Measurements from ENCODE around the gene PKMYT1. TPM values are rescaled to one million over a fixed set of nuclear protein-coding genes. Genes with fewer than 3 reads are reported as not detected.

PKMYT1 gene
- total RNA-seq, 1 donor from 2014 or later = 2.1 TPM

DNA sequence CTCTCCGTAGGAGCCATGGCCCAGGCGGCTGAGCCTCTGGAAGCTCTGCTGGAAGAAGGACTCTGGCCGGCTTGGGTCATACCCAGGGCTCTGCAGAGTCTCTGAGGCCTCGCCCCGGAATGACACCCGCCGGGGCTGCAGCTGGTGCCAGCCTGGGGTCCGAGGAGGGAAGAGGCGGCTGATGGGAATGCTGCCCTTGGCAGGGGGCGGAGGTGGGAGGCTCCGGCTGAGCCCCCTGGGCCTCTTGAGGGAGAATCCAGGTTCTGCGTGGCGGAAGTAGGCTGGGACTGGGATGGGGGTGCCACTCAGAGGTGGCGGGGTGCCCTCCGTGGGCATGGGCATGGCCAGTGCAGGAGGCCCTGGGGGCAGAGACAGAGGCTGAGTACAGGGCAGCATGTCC, 3.6 kb downstream of the PKMYT1 start:
- Histone ChIP-seq H3K27ac (ENCODE audit: low read depth, low read length) (no peak overlapping the region), H3K9ac (ENCODE audit: low read depth in 1 of 3, low read length in 3 of 3) (no peak overlapping the region), H3K4me3 (ENCODE audit: low read length in 3 of 3) (no peak overlapping the region), H3K27me3 (ENCODE audit: control insufficient read depth in 3 of 3, insufficient read depth in 3 of 3, low read length in 3 of 3) (peaks cover 5 to 10% (median 7%) of the 10 kb centered on the region in 3 donors), H3K36me3 (ENCODE audit: control insufficient read depth in 3 of 3, insufficient read depth in 3 of 3, low read length in 3 of 3) (peaks cover 0 to 7% (median 4%) of the 10 kb centered on the region in 3 donors), H3K9me3 (ENCODE audit: control insufficient read depth in 3 of 3, low read length in 3 of 3) (no peaks in the 10 kb centered on the region), H3K4me1 (ENCODE audit: control insufficient read depth in 3 of 3, insufficient read depth in 3 of 3, low read length in 3 of 3) (peaks cover 12 to 29% (median 19%) of the 10 kb centered on the region in 3 donors)

DNA sequence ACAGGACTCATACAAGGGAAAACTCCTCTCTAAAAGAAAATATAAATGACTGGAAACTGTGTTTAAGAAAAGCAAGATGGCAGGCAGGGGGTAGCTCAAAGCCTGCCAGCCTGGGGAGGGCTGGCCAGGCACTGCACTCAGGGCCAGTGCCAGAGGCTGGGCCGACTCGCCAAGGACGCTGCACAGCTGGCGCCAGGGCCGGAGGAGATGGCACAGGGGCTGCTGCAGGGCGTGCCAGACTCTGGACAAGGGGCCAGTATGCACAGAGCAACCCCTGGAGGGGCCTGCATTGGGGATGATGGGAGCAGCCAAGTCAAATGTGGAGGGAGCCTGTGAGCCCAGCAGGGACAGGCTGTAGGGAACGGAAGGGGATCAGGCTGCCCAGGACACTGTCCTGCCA, 4.0 kb downstream of the PKMYT1 start:
- Histone ChIP-seq H3K9ac (ENCODE audit: low read depth in 1 of 3, low read length in 3 of 3) (no peak overlapping the region), H3K4me3 (ENCODE audit: low read length in 3 of 3) (no peak overlapping the region), H3K27ac (ENCODE audit: low read depth, low read length) (no peak overlapping the region), H3K27me3 (ENCODE audit: control insufficient read depth in 3 of 3, insufficient read depth in 3 of 3, low read length in 3 of 3) (peaks cover 5 to 10% (median 7%) of the 10 kb centered on the region in 3 donors), H3K9me3 (ENCODE audit: control insufficient read depth in 3 of 3, low read length in 3 of 3) (no peaks in the 10 kb centered on the region), H3K36me3 (ENCODE audit: control insufficient read depth in 3 of 3, insufficient read depth in 3 of 3, low read length in 3 of 3) (peaks cover 0 to 7% (median 4%) of the 10 kb centered on the region in 3 donors), H3K4me1 (ENCODE audit: control insufficient read depth in 3 of 3, insufficient read depth in 3 of 3, low read length in 3 of 3) (peaks cover 12 to 34% (median 20%) of the 10 kb centered on the region in 3 donors)

GRCh38 chr16:2975161-2975795, 5.0 kb downstream of the PKMYT1 start:
- Histone ChIP-seq H3K9me3 (ENCODE audit: control insufficient read depth in 3 of 3, low read length in 3 of 3) (no peaks in the 10 kb centered on the region), H3K9ac (ENCODE audit: low read depth in 1 of 3, low read length in 3 of 3) (no peak overlapping the region), H3K27ac (ENCODE audit: low read depth, low read length) (no peak overlapping the region), H3K36me3 (ENCODE audit: control insufficient read depth in 3 of 3, insufficient read depth in 3 of 3, low read length in 3 of 3) (peaks cover 0 to 7% (median 4%) of the 10 kb centered on the region in 3 donors), H3K27me3 (ENCODE audit: control insufficient read depth in 3 of 3, insufficient read depth in 3 of 3, low read length in 3 of 3) (peaks cover 5 to 10% (median 7%) of the 10 kb centered on the region in 3 donors), H3K4me3 (ENCODE audit: low read length in 3 of 3) (no peak overlapping the region), H3K4me1 (ENCODE audit: control insufficient read depth in 3 of 3, insufficient read depth in 3 of 3, low read length in 3 of 3) (peaks cover 14 to 38% (median 26%) of the 10 kb centered on the region in 3 donors)

- Histone ChIP-seq H3K4me3 (ENCODE audit: low read length in 3 of 3) (no peak overlapping the region), H3K27ac (ENCODE audit: low read depth, low read length) (no peak overlapping the region), H3K9me3 (ENCODE audit: control insufficient read depth in 3 of 3, low read length in 3 of 3) (no peaks in the 10 kb centered on the region), H3K27me3 (ENCODE audit: control insufficient read depth in 3 of 3, insufficient read depth in 3 of 3, low read length in 3 of 3) (peaks cover 2 to 6% (median 3%) of the 10 kb centered on the region in 3 donors), H3K4me1 (ENCODE audit: control insufficient read depth in 3 of 3, insufficient read depth in 3 of 3, low read length in 3 of 3) (peaks cover 15 to 39% (median 28%) of the 10 kb centered on the region in 3 donors), H3K9ac (ENCODE audit: low read depth in 1 of 3, low read length in 3 of 3) (no peak overlapping the region), H3K36me3 (ENCODE audit: control insufficient read depth in 3 of 3, insufficient read depth in 3 of 3, low read length in 3 of 3) (peaks cover 0 to 7% (median 4%) of the 10 kb centered on the region in 3 donors)
These were observed 5.8 kb downstream of the PKMYT1 start for GRCh38 chr16:2974319-2975056.

DNA sequence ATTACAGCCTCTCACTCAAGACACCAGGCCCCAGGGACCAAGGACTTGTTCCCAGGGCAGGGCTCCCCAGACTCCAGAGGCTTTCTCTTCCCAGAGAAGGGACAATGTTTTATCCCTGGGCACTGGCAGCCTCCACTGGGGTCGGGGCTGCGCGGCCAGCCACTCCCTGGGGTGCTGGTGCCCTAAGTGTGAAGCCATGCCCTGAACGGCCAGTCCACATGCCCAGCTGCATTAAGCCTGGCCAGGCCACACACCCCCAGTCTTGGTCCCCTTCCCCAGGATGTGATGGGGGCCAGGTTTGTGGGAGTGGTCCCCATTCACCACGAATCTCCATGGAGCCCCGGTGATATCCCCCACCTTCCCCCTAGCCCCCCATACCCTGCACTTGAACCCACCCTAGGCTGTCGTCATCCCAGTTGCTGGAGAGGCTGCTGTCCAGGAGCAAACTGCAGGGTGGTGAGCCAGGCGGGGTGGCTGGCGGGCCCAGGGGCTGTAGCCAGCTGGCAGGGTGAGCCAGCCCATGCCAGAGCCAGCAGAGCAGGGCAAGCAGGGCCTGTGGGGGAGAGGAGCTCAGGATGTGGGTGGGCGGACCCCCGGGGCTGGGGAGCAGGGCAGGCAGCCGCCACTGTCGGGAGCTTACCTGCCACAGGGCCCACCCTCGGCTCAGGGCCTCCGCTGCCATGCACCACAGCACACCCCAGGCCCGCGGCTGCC, 6.5 kb downstream of the PKMYT1 start:
- H3K27ac ChIP-seq (ENCODE audit: low read depth, low read length) = no peak overlapping the region
- no peaks in the 10 kb centered on the region for H3K9me3 ChIP-seq (ENCODE audit: control insufficient read depth in 3 of 3, low read length in 3 of 3)

DNA sequence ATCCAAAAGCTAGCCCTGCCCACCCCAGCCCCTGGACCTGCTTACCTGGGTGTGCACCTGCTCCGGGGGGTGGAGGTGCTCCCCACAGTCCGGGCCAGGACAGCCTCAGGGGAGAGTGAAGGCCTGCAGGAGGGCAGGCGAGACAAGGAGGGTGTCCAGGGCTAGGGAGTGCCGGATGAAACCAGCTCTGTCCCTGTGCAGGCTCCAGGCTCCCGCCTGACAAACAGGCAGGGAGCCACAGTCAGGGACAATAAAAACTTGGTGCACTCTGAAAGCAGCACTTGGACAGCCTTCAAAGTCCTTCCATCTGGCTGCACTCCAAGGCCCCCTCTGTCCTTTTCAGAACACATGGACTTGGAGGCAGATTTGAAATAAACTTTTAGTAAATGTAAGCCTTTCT, 7.2 kb downstream of the PKMYT1 start:
- peaks cover 24 to 45% (median 36%) of the 10 kb centered on the region in 3 donors for H3K4me1 ChIP-seq (ENCODE audit: control insufficient read depth in 3 of 3, insufficient read depth in 3 of 3, low read length in 3 of 3)
- H3K27ac ChIP-seq (ENCODE audit: low read depth, low read length) = no peak overlapping the region
- H3K27me3 ChIP-seq (ENCODE audit: control insufficient read depth in 3 of 3, insufficient read depth in 3 of 3, low read length in 3 of 3) = peaks cover 8 to 10% (median 9%) of the 10 kb centered on the region in 3 donors
- no peak overlapping the region for H3K4me3 ChIP-seq (ENCODE audit: low read length in 3 of 3)
- peaks cover 0 to 7% (median 4%) of the 10 kb centered on the region in 3 donors for H3K36me3 ChIP-seq (ENCODE audit: control insufficient read depth in 3 of 3, insufficient read depth in 3 of 3, low read length in 3 of 3)
- H3K9ac ChIP-seq (ENCODE audit: low read depth in 1 of 3, low read length in 3 of 3) = no peak overlapping the region
- no peaks in the 10 kb centered on the region for H3K9me3 ChIP-seq (ENCODE audit: control insufficient read depth in 3 of 3, low read length in 3 of 3)

More for the DNA sequence above, 6.5 kb downstream of the PKMYT1 start:
- no peak overlapping the region for H3K9ac ChIP-seq (ENCODE audit: low read depth in 1 of 3, low read length in 3 of 3)
- peaks cover 2 to 3% (median 2%) of the 10 kb centered on the region in 3 donors for H3K27me3 ChIP-seq (ENCODE audit: control insufficient read depth in 3 of 3, insufficient read depth in 3 of 3, low read length in 3 of 3)
- H3K4me3 ChIP-seq (ENCODE audit: low read length in 3 of 3) = no peak overlapping the region
- H3K4me1 ChIP-seq (ENCODE audit: control insufficient read depth in 3 of 3, insufficient read depth in 3 of 3, low read length in 3 of 3) = peaks cover 17 to 41% (median 30%) of the 10 kb centered on the region in 3 donors
- H3K36me3 ChIP-seq (ENCODE audit: control insufficient read depth in 3 of 3, insufficient read depth in 3 of 3, low read length in 3 of 3) = peaks cover 0 to 7% (median 4%) of the 10 kb centered on the region in 3 donors

DNA sequence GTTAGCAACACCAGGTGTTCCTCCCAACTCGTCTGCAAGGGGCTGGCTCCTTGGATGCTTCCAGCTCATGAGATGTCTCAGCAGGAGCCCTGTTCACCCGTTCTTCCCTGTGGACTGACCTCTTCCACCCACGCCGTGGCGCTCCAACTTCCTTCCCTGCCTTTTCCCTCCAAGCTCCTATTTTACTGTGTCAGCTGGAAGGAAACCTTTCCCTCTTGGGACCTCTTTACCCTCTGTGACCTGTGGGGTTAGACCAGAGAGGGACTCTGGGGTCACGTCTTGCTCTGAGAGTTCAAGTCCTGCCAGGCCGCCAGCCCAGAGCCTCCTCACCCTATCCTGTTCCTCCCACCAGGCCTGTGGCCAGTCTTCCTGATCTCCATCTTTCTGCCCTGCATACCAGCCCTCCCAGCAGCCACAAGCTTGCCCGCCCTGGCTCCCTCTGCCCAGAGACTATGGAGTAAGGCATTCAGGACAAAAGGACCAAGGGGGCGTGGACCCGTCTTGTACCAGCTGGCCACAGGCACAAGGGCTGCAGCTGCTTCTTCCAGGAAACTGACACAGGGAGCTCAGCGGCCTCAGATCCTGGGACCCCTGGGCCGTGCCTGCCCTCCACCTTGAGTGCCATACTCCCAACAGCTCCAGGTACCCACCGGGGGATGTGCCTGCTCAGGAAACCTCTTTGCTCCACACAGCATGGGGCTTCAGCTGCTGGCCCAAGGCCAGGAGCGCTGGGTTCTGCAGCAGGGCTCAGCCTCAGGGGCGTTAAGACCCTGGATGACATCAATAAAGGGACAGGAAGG, 8.1 kb downstream of the PKMYT1 start:
- no peak overlapping the region for H3K9ac ChIP-seq (ENCODE audit: low read depth in 1 of 3, low read length in 3 of 3)
- no peak overlapping the region for H3K4me3 ChIP-seq (ENCODE audit: low read length in 3 of 3)
- H3K27ac ChIP-seq (ENCODE audit: low read depth, low read length) = no peak overlapping the region
- H3K27me3 ChIP-seq (ENCODE audit: control insufficient read depth in 3 of 3, insufficient read depth in 3 of 3, low read length in 3 of 3) = peaks cover 15 to 18% (median 16%) of the 10 kb centered on the region in 3 donors
- no peaks in the 10 kb centered on the region for H3K9me3 ChIP-seq (ENCODE audit: control insufficient read depth in 3 of 3, low read length in 3 of 3)
- H3K36me3 ChIP-seq (ENCODE audit: control insufficient read depth in 3 of 3, insufficient read depth in 3 of 3, low read length in 3 of 3) = peaks cover 0 to 7% (median 4%) of the 10 kb centered on the region in 3 donors
- H3K4me1 ChIP-seq (ENCODE audit: control insufficient read depth in 3 of 3, insufficient read depth in 3 of 3, low read length in 3 of 3) = peaks cover 24 to 45% (median 36%) of the 10 kb centered on the region in 3 donors

GRCh38 chr16:2971134-2971984, 8.9 kb downstream of the PKMYT1 start:
- Histone ChIP-seq H3K4me3 (ENCODE audit: low read length in 3 of 3) (no peak overlapping the region), H3K27me3 (ENCODE audit: control insufficient read depth in 3 of 3, insufficient read depth in 3 of 3, low read length in 3 of 3) (peaks cover 20 to 26% (median 21%) of the 10 kb centered on the region in 3 donors), H3K9me3 (ENCODE audit: control insufficient read depth in 3 of 3, low read length in 3 of 3) (no peaks in the 10 kb centered on the region), H3K9ac (ENCODE audit: low read depth in 1 of 3, low read length in 3 of 3) (peak overlapping the region in 1 of 3 donors; percentile 25), H3K36me3 (ENCODE audit: control insufficient read depth in 3 of 3, insufficient read depth in 3 of 3, low read length in 3 of 3) (peaks cover 0 to 7% (median 4%) of the 10 kb centered on the region in 3 donors), H3K27ac (ENCODE audit: low read depth, low read length) (no peak overlapping the region), H3K4me1 (ENCODE audit: control insufficient read depth in 3 of 3, insufficient read depth in 3 of 3, low read length in 3 of 3) (peaks cover 26 to 45% (median 36%) of the 10 kb centered on the region in 3 donors)
